Right atrium auricular region (tissue), 2 donors: ENCODE data around the gene SMAD2. TPM values are rescaled to one million over a fixed set of nuclear protein-coding genes. Genes with fewer than 3 reads are reported as not detected.

Experiments
- DNase-seq: peaks from one replicate; pipeline ENCODE4 v3.0.0-alpha.2; 2019; ENCODE audit warnings: low spot score
- H3K27ac ChIP-seq, 2 donors: fragments of 200-600 bp; sonication (generic); 1 replicate in 1 of 2; 2 replicates in 1 of 2; pipeline ENCODE4 v1.5.1; 2016 to 2019
- H3K27me3 ChIP-seq, 2 donors: fragments of 200-600 bp; sonication (generic); one replicate each; pipeline versions ENCODE4 v1.5.1 to v1.6.0; 2017 to 2019
- H3K36me3 ChIP-seq: fragments of 200-600 bp; sonication (generic); one replicate; pipeline ENCODE4 v1.5.1; 2016
- H3K4me1 ChIP-seq, 2 donors: fragments of 200-600 bp; sonication (generic); one replicate each; pipeline versions ENCODE4 v1.5.1 to v1.6.0; 2017 to 2019
- H3K4me3 ChIP-seq, 2 donors: fragments of 200-600 bp; sonication (generic); 1 replicate in 1 of 2; 2 replicates in 1 of 2; pipeline ENCODE4 v1.5.1; 2017 to 2019; ENCODE audit warnings: mild to moderate bottlenecking in 1 of 2, moderate library complexity in 1 of 2
- H3K9me3 ChIP-seq, 2 donors: fragments of 200-600 bp; sonication (generic); one replicate each; pipeline ENCODE4 v1.5.1; 2019
- CTCF ChIP-seq, 2 donors: fragments of 200-600 bp; sonication (generic); IDR thresholded peaks; one replicate each; pipeline ENCODE4 v1.5.1; 2019; ENCODE audit warnings: antibody characterized with exemption in 2 of 2
- total RNA-seq, 2 donors: library from RNA; depleted of rRNA; stranded (reverse); fragments of >200 nt; gene quantifications; one replicate each; pipeline ENCODE4 v1.1.0, GENCODE V29; 2016

SMAD2 gene
- total RNA-seq, 2 donors from 2014 or later, result 54.8 to 81.1 TPM

- Histone ChIP-seq H3K27ac (peak overlapping the region; percentile 57 to 66), H3K9me3 (no peaks in the 10 kb centered on the region), H3K36me3 (no peaks in the 10 kb centered on the region), H3K27me3 (no peaks in the 10 kb centered on the region), H3K4me1 (peaks cover 0 to 62% of the 10 kb centered on the region in 2 donors), H3K4me3 (no peak overlapping the region)
- TF ChIP-seq CTCF (IDR thresholded peaks at IDR 0.05), result no peak
- DNase-seq, result no peak
Measured at GRCh38 chr18:47912343-47912742, 18.1 kb downstream of the SMAD2 start.

- TF ChIP-seq CTCF (IDR thresholded peaks at IDR 0.05), result no peak
- DNase-seq, result no peak
- H3K27ac ChIP-seq, result peak overlapping the region; percentile 57 to 66
- no peaks in the 10 kb centered on the region for H3K9me3 ChIP-seq
- no peaks in the 10 kb centered on the region for H3K36me3 ChIP-seq
- peaks cover 0 to 61% of the 10 kb centered on the region in 2 donors for H3K4me1 ChIP-seq
- no peaks in the 10 kb centered on the region for H3K27me3 ChIP-seq
- no peak overlapping the region for H3K4me3 ChIP-seq
Measured at GRCh38 chr18:47911877-47912276, 18.6 kb downstream of the SMAD2 start.

GRCh38 chr18:47909484-47909883, 21.0 kb downstream of the SMAD2 start:
- TF ChIP-seq CTCF (IDR thresholded peaks at IDR 0.05), result no peak
- DNase-seq, result no peak
- Histone ChIP-seq H3K27me3 (no peaks in the 10 kb centered on the region), H3K36me3 (no peaks in the 10 kb centered on the region), H3K4me3 (no peak overlapping the region), H3K9me3 (no peaks in the 10 kb centered on the region), H3K27ac (peak overlapping the region; percentile 56 to 57), H3K4me1 (peaks cover 0 to 44% of the 10 kb centered on the region in 2 donors)

DNA sequence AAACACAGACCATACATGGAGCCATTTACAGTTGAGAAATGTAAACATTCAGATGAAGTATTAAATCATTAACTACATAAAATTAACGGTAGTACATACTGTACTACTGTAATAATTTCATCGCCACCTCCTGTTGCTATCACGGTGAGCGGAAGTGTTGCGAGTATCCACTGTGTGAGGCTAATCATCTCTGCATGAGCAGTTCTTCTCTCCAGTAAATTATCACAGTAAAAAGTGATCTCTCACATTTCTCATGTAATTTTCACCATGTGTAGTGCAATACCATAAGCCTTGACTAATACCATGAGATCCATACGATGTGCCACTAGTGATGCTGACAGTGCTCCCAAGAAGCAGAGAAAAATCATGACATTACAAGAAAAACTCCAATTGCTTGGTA, 21.9 kb downstream of the SMAD2 start:
- no peaks in the 10 kb centered on the region for H3K9me3 ChIP-seq
- DNase-seq, result no peak
- H3K27ac ChIP-seq, result no peak overlapping the region
- H3K4me3 ChIP-seq, result no peak overlapping the region
- no peaks in the 10 kb centered on the region for H3K27me3 ChIP-seq
- H3K4me1 ChIP-seq, result peaks cover 0 to 36% of the 10 kb centered on the region in 2 donors
- no peak for TF ChIP-seq CTCF (IDR thresholded peaks at IDR 0.05)
- H3K36me3 ChIP-seq, result no peaks in the 10 kb centered on the region

DNA sequence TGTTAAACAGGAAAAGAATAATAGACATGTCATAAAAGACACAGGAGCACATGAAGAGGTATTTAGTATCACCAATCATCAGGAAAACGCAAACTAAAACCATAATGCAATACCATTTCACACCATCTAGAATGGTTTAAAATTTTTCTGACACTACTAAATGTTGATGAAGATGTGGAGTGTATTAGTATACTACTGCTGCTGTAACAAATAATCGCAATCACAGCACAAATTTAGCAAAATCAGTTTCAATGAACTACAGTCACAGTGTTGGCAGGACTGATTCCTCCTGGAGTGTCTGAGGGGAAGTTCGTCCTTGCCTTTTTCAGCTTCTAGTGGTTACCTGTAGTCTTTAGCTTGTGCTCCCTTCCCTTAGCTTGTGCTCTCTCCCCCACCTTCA, 24.1 kb downstream of the SMAD2 start:
- no peak for DNase-seq

More for the DNA sequence above, 24.1 kb downstream of the SMAD2 start:
- Histone ChIP-seq H3K4me1 (peaks cover 0 to 19% of the 10 kb centered on the region in 2 donors), H3K4me3 (no peak overlapping the region), H3K27me3 (no peaks in the 10 kb centered on the region), H3K9me3 (no peaks in the 10 kb centered on the region), H3K36me3 (no peaks in the 10 kb centered on the region), H3K27ac (no peak overlapping the region)
- no peak for TF ChIP-seq CTCF (IDR thresholded peaks at IDR 0.05)
